ENCODE results near the gene CLTB.

DNA sequence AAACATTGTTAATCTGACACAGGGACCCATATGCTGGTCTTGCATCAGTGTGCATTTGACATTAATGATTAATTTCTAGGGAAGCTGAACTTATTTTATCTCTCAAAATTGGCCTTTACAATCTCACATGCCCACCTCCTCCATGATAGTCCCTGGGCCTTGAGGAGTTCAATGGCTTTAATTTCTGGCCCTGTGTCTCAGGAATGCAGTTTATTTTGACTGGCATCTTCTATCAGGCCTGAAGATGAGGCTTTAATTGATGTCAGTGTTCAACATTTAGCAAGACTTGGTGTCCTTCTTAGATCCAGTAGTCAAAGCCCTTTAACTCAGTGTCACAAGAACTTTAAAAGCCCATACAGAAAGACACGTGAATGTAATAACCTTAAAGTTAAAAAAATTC, 10.5 kb upstream of the CLTB start:
- TF ChIP-seq, protein P1, sequence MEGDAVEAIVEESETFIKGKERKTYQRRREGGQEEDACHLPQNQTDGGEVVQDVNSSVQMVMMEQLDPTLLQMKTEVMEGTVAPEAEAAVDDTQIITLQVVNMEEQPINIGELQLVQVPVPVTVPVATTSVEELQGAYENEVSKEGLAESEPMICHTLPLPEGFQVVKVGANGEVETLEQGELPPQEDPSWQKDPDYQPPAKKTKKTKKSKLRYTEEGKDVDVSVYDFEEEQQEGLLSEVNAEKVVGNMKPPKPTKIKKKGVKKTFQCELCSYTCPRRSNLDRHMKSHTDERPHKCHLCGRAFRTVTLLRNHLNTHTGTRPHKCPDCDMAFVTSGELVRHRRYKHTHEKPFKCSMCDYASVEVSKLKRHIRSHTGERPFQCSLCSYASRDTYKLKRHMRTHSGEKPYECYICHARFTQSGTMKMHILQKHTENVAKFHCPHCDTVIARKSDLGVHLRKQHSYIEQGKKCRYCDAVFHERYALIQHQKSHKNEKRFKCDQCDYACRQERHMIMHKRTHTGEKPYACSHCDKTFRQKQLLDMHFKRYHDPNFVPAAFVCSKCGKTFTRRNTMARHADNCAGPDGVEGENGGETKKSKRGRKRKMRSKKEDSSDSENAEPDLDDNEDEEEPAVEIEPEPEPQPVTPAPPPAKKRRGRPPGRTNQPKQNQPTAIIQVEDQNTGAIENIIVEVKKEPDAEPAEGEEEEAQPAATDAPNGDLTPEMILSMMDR (IDR thresholded peaks at IDR 0.05), result no peak
- TF ChIP-seq POLR2A (IDR thresholded peaks at IDR 0.05), result no peak

Measured in esophagus squamous epithelium (tissue), 4 donors.